Naive thymus-derived CD8-positive, alpha-beta T cell (primary cell): ENCODE data around the gene CHP1. TPM values are rescaled to one million over a fixed set of nuclear protein-coding genes. Genes with fewer than 3 reads are reported as not detected.
"Not testable (repeated sequence)": the region's sequence is repeated elsewhere in the genome, so short reads cannot be mapped to it uniquely, and the experiment has no call there.

Source experiments
- ATAC-seq, 2 donors: fragments of 150-1000 bp; cut with Tn5 transposase in 1 of 2; sonication (Bioruptor Pico), chemical (Tn5 transposase) in 1 of 2; 1 replicate in 1 of 2; 2 replicates in 1 of 2; pipeline ENCODE4 v1.10.0; 2021; ENCODE audit warnings: mild to moderate bottlenecking in 2 of 2, moderate library complexity in 2 of 2
- POLR2A ChIA-PET: fragments of 350-600 bp; sonication (Branson Sonifier 250); formaldehyde crosslinking; loops from one replicate; lab custom pipeline; 2021; ENCODE audit warnings: antibody characterized with exemption; lab: Charles Lee
- DNase-seq, 10 donors: peaks; one replicate each; pipeline versions ENCODE4 v3.0.0 to v3.0.0-alpha.2; 2020 to 2022
- H3K27ac Mint-ChIP-seq, 10 donors: one replicate each; pipeline ENCODE4 v1.8.0; 2020 to 2022; ENCODE audit warnings: mild to moderate bottlenecking in 10 of 10, mixed read lengths in 10 of 10, moderate library complexity in 4 of 10, inconsistent platforms in 1 of 10
- H3K27me3 Mint-ChIP-seq, 5 donors: one replicate each; pipeline ENCODE4 v1.8.0; 2021 to 2022; ENCODE audit warnings: mixed read lengths in 5 of 5
- H3K36me3 Mint-ChIP-seq, 3 donors: one replicate each; pipeline ENCODE4 v1.8.0; 2020 to 2022; ENCODE audit warnings: mixed read lengths in 3 of 3, mild to moderate bottlenecking in 2 of 3, inconsistent platforms in 1 of 3
- H3K4me1 Mint-ChIP-seq, 4 donors: one replicate each; pipeline ENCODE4 v1.8.0; 2021 to 2022; ENCODE audit warnings: mixed read lengths in 4 of 4
- H3K4me3 Mint-ChIP-seq, 10 donors: one replicate each; pipeline ENCODE4 v1.8.0; 2020 to 2022; ENCODE audit warnings: mild to moderate bottlenecking in 10 of 10, mixed read lengths in 10 of 10, moderate library complexity in 6 of 10, inconsistent platforms in 1 of 10
- H3K9me3 Mint-ChIP-seq, 9 donors: one replicate each; pipeline ENCODE4 v1.8.0; 2020 to 2022; ENCODE audit warnings: mixed read lengths in 9 of 9, mild to moderate bottlenecking in 3 of 9, inconsistent platforms in 1 of 9, moderate library complexity in 1 of 9
- polyA plus RNA-seq, 3 donors: library from polyadenylated mRNA; unstranded; fragments of 300-500 nt; fragmentation: Illumina TruSeq; gene quantifications; one replicate each; pipeline ENCODE4 v1.2.3, GENCODE V29; 2021
- total RNA-seq, 8 experiments: library from RNA in 2 of 8; stranded (reverse) in 2 of 8; gene quantifications; one replicate each; pipeline ENCODE4 v1.2.3 and lab custom pipeline; 2021 to 2026

Gene CHP1
- total and polyA plus RNA-seq, 5 experiments from 2014 or later: 11.3 to 23.9 (median 21.1) TPM

- ATAC-seq: no peak
- POLR2A ChIA-PET: interaction anchor here (0.6 to 0.7 kb wide), 2 partner anchors 143 to 723 kb away, joined by 3 read pairs; no protein-coding TSS in a partner anchor
- Mint-ChIP-seq H3K9me3 (no peaks in the 10 kb centered on the region), H3K27ac (peak overlapping the region in 1 of 10 donors; percentile 42), H3K4me1 (peaks cover 0 to 16% (median 0%) of the 10 kb centered on the region in 4 donors), H3K27me3 (no peaks in the 10 kb centered on the region), H3K36me3 (peaks cover 0 to 64% (median 2%) of the 10 kb centered on the region in 3 donors), H3K4me3 (no peak overlapping the region)
- DNase-seq: no peak
These were observed 28.6 kb downstream of the CHP1 start for GRCh38 chr15:41259546-41260189.

- peak overlapping the region in 2 of 10 donors; percentile 10 to 49 for H3K27ac Mint-ChIP-seq
- H3K9me3 Mint-ChIP-seq, ATAC-seq, DNase-seq, H3K27me3 Mint-ChIP-seq, H3K4me3 Mint-ChIP-seq, POLR2A ChIA-PET: not testable (repeated sequence)
- peaks cover 0 to 60% (median 2%) of the 10 kb centered on the region in 3 donors for H3K36me3 Mint-ChIP-seq
- H3K4me1 Mint-ChIP-seq: peaks cover 0 to 15% (median 0%) of the 10 kb centered on the region in 4 donors
These were observed 29.9 kb downstream of the CHP1 start for GRCh38 chr15:41260924-41261323.

- POLR2A ChIA-PET: interaction anchor here (0.6 kb wide), 1 partner anchor 572 kb away, joined by 3 read pairs; no protein-coding TSS in a partner anchor
These were observed 31.5 kb downstream of the CHP1 start for GRCh38 chr15:41262571-41262970.

GRCh38 chr15:41263891-41264351 is 32.9 kb downstream of the CHP1 start:
- POLR2A ChIA-PET: interaction anchor here (0.5 kb wide), 1 partner anchor 77 kb away, joined by 4 read pairs; no protein-coding TSS in a partner anchor
- H3K27me3 Mint-ChIP-seq: no peaks in the 10 kb centered on the region
- no peak for DNase-seq
- peaks cover 0 to 11% (median under 1%) of the 10 kb centered on the region in 4 donors for H3K4me1 Mint-ChIP-seq
- H3K27ac Mint-ChIP-seq: no peak overlapping the region
- H3K4me3 Mint-ChIP-seq: no peak overlapping the region
- ATAC-seq: no peak
- peaks cover 0 to 53% (median 6%) of the 10 kb centered on the region in 3 donors for H3K36me3 Mint-ChIP-seq
- no peaks in the 10 kb centered on the region for H3K9me3 Mint-ChIP-seq

More at GRCh38 chr15:41262571-41262970, 31.5 kb downstream of the CHP1 start:
- H3K27ac Mint-ChIP-seq: no peak overlapping the region
- no peaks in the 10 kb centered on the region for H3K9me3 Mint-ChIP-seq
- no peak for DNase-seq
- ATAC-seq: no peak
- H3K36me3 Mint-ChIP-seq: peaks cover 0 to 55% (median 6%) of the 10 kb centered on the region in 3 donors
- no peaks in the 10 kb centered on the region for H3K27me3 Mint-ChIP-seq
- H3K4me1 Mint-ChIP-seq: peaks cover 0 to 15% (median under 1%) of the 10 kb centered on the region in 4 donors
- H3K4me3 Mint-ChIP-seq: no peak overlapping the region

- no peak overlapping the region for H3K4me3 Mint-ChIP-seq
- peaks cover 0 to 2% (median 0%) of the 10 kb centered on the region in 4 donors for H3K4me1 Mint-ChIP-seq
- H3K27me3 Mint-ChIP-seq: no peaks in the 10 kb centered on the region
- POLR2A ChIA-PET: no interaction called here
- H3K36me3 Mint-ChIP-seq: peaks cover 0 to 48% (median 9%) of the 10 kb centered on the region in 3 donors
- no peak overlapping the region for H3K27ac Mint-ChIP-seq
- H3K9me3 Mint-ChIP-seq: no peaks in the 10 kb centered on the region
- DNase-seq (no peak), ATAC-seq (no peak)
These were observed 38.8 kb downstream of the CHP1 start for GRCh38 chr15:41269887-41270286.

GRCh38 chr15:41276831-41277230 is 45.8 kb downstream of the CHP1 start:
- POLR2A ChIA-PET: interaction anchor here (0.6 to 0.7 kb wide), 4 partner anchors 8 to 1181 kb away, joined by 3 to 6 read pairs (median 5); no protein-coding TSS in a partner anchor
- Mint-ChIP-seq H3K9me3 (no peaks in the 10 kb centered on the region), H3K27ac (peak overlapping the region in 2 of 10 donors; percentile 24 to 40), H3K4me3 (no peak overlapping the region), H3K27me3 (no peaks in the 10 kb centered on the region), H3K4me1 (no peaks in the 10 kb centered on the region), H3K36me3 (peaks cover 0 to 33% (median 0%) of the 10 kb centered on the region in 3 donors)
- no peak for DNase-seq
- ATAC-seq: no peak

- POLR2A ChIA-PET: interaction anchor here (0.7 kb wide), 1 partner anchor 226 kb away, joined by 4 read pairs; no protein-coding TSS in a partner anchor
- H3K9me3 Mint-ChIP-seq: no peaks in the 10 kb centered on the region
- peaks cover 0 to 10% (median 8%) of the 10 kb centered on the region in 4 donors for H3K4me1 Mint-ChIP-seq
- H3K4me3 Mint-ChIP-seq: no peak overlapping the region
- H3K36me3 Mint-ChIP-seq: peaks cover 0 to 28% (median 0%) of the 10 kb centered on the region in 3 donors
- H3K27ac Mint-ChIP-seq: no peak overlapping the region
- H3K27me3 Mint-ChIP-seq: no peaks in the 10 kb centered on the region
- DNase-seq: no peak
- ATAC-seq: no peak
These were observed 47.3 kb downstream of the CHP1 start for GRCh38 chr15:41278319-41278718.

GRCh38 chr15:41279535-41280283 is 48.6 kb downstream of the CHP1 start:
- Mint-ChIP-seq H3K9me3 (no peaks in the 10 kb centered on the region), H3K4me3 (no peak overlapping the region), H3K27me3 (peaks cover 0 to 2% (median 0%) of the 10 kb centered on the region in 5 donors), H3K4me1 (peaks cover 5 to 18% (median 13%) of the 10 kb centered on the region in 4 donors), H3K27ac (peak overlapping the region in 4 of 10 donors; percentile 0 to 40 (median 9)), H3K36me3 (peaks cover 0 to 21% (median 3%) of the 10 kb centered on the region in 3 donors)
- POLR2A ChIA-PET: interaction anchor here (0.9 kb wide), 1 partner anchor 46 kb away, joined by 3 read pairs; no protein-coding TSS in a partner anchor
- DNase-seq (no peak), ATAC-seq (no peak)

- POLR2A ChIA-PET: interaction anchor here (0.6 kb wide), 1 partner anchor 8 kb away, joined by 4 read pairs; no protein-coding TSS in a partner anchor
- H3K27ac Mint-ChIP-seq: peak overlapping the region in 2 of 10 donors; percentile 61 to 85
- no peak for DNase-seq
- peak overlapping the region in 1 of 10 donors; percentile 13 for H3K4me3 Mint-ChIP-seq
- no peaks in the 10 kb centered on the region for H3K9me3 Mint-ChIP-seq
- ATAC-seq: no peak
- H3K27me3 Mint-ChIP-seq: peaks cover 0 to 2% (median 0%) of the 10 kb centered on the region in 5 donors
- peaks cover 6 to 32% (median 7%) of the 10 kb centered on the region in 3 donors for H3K36me3 Mint-ChIP-seq
- peaks cover 12 to 31% (median 25%) of the 10 kb centered on the region in 4 donors for H3K4me1 Mint-ChIP-seq
These were observed 50.2 kb downstream of the CHP1 start for GRCh38 chr15:41281236-41281635.

- Mint-ChIP-seq H3K4me1 (peaks cover 14 to 40% (median 32%) of the 10 kb centered on the region in 4 donors), H3K4me3 (peak overlapping the region; percentile 33 to 99 (median 94)), H3K36me3 (peaks cover 7 to 40% (median 12%) of the 10 kb centered on the region in 3 donors), H3K27ac (peak overlapping the region; percentile 93 to 99 (median 98))
- DNase-seq, H3K9me3 Mint-ChIP-seq, POLR2A ChIA-PET, H3K27me3 Mint-ChIP-seq, ATAC-seq: not testable (repeated sequence)
These were observed 51.4 kb downstream of the CHP1 start for GRCh38 chr15:41282436-41282835.

- peak in 1 of 10 donors; percentile 5 for DNase-seq
These were observed 52.0 kb downstream of the CHP1 start for GRCh38 chr15:41282980-41283652.

More at GRCh38 chr15:41282980-41283652, 52.0 kb downstream of the CHP1 start:
- POLR2A ChIA-PET: interaction anchor here (1.0 to 1.5 kb wide), 7 partner anchors 48 to 388 kb away, joined by 3 to 9 read pairs (median 4); partner anchors contain the start of genes CHP1, EXD1, INO80 and NUSAP1
- H3K27me3 Mint-ChIP-seq, ATAC-seq, H3K9me3 Mint-ChIP-seq: not testable (repeated sequence)
- Mint-ChIP-seq H3K27ac (peak overlapping the region; percentile 93 to 99 (median 98)), H3K36me3 (peaks cover 7 to 46% (median 18%) of the 10 kb centered on the region in 3 donors), H3K4me1 (peaks cover 14 to 44% (median 36%) of the 10 kb centered on the region in 4 donors), H3K4me3 (peak overlapping the region; percentile 89 to 99 (median 95))
